Erythroblast (primary cell): Measurements from ENCODE around the gene PKN3.

Source experiments
- GATA1 ChIP-seq: IDR thresholded peaks from 2 replicates; pipeline ENCODE4 v1.6.1; 2011; ENCODE audit warnings: low read depth, mild to moderate bottlenecking, control low read depth, low read length, moderate library complexity
- POLR2A ChIP-seq: IDR thresholded peaks from 2 replicates; pipeline ENCODE4 v1.6.1; 2011; ENCODE audit warnings: mild to moderate bottlenecking, low read length

GRCh38 chr9:128701227-128701854 is 962 bp upstream of the PKN3 start:
- TF ChIP-seq POLR2A, result no peak
- no peak for TF ChIP-seq GATA1
